Keratinocyte (primary cell): ENCODE measurements around the gene PROSER1. TPM values are rescaled to one million over a fixed set of nuclear protein-coding genes. Genes with fewer than 3 reads are reported as not detected.

Experiments
- DNase-seq: peaks from one replicate; pipeline ENCODE4 v3.0.0-alpha.2; 2011; ENCODE audit warnings: low read depth, missing footprints, low spot score
- FAIRE-seq: peaks from 2 replicates; lab custom pipeline; 2011; peaks lifted over from hg19 to GRCh38; lab: Jason Lieb, UNC
- H2AFZ ChIP-seq: 2 replicates; pipeline ENCODE4 v1.6.0; 2012; ENCODE audit warnings: low read length, control low read depth, inconsistent platforms; ENCODE audit not compliant: control insufficient read depth
- H3K27ac ChIP-seq: 2 replicates; pipeline ENCODE4 v1.5.1; 2011; ENCODE audit warnings: low read length; ENCODE audit not compliant: control insufficient read depth, insufficient read depth
- H3K27me3 ChIP-seq: 3 replicates; pipeline ENCODE4 v1.6.0; 2011; ENCODE audit warnings: low read length; ENCODE audit not compliant: control insufficient read depth, insufficient read depth; ENCODE audit errors: extremely low read depth
- H3K36me3 ChIP-seq, 2 experiments: 2 replicates in 1 of 2; 3 replicates in 1 of 2; pipeline ENCODE4 v1.5.1; 2011; ENCODE audit warnings: low read length in 2 of 2, mild to moderate bottlenecking in 1 of 2; ENCODE audit not compliant: control insufficient read depth in 2 of 2, insufficient read depth in 2 of 2; ENCODE audit errors: extremely low read depth in 1 of 2
- H3K4me1 ChIP-seq: 3 replicates; pipeline ENCODE4 v1.5.1; 2011; ENCODE audit warnings: low read length; ENCODE audit not compliant: control insufficient read depth, insufficient read depth; ENCODE audit errors: extremely low read depth
- H3K4me2 ChIP-seq: 3 replicates; pipeline ENCODE4 v1.6.0; 2011; ENCODE audit warnings: low read depth, low read length; ENCODE audit not compliant: control insufficient read depth, insufficient read depth; ENCODE audit errors: extremely low read depth
- H3K4me3 ChIP-seq, 3 experiments: fragments of 200-600 bp in 1 of 3; sonication (generic) in 1 of 3; 2 replicates in 2 of 3; 3 replicates in 1 of 3; pipeline ENCODE4 v1.5.1; 2011 to 2016; ENCODE audit warnings: low read length in 3 of 3, mild to moderate bottlenecking in 3 of 3, control low read depth in 2 of 3, inconsistent platforms in 1 of 3, low read depth in 1 of 3, mixed read lengths in 1 of 3, mixed run types in 1 of 3, moderate library complexity in 1 of 3; ENCODE audit not compliant: control insufficient read depth in 2 of 3, insufficient read depth in 2 of 3; ENCODE audit errors: extremely low read depth in 1 of 3
- H3K79me2 ChIP-seq: 2 replicates; pipeline ENCODE4 v1.6.0; 2012; ENCODE audit warnings: low read length; ENCODE audit not compliant: control insufficient read depth, insufficient read depth
- H3K9ac ChIP-seq: 3 replicates; pipeline ENCODE4 v1.6.0; 2011; ENCODE audit warnings: low read length; ENCODE audit not compliant: control insufficient read depth, insufficient read depth; ENCODE audit errors: extremely low read depth
- H3K9me1 ChIP-seq: 3 replicates; pipeline ENCODE4 v1.6.0; 2011; ENCODE audit warnings: low read length; ENCODE audit not compliant: control insufficient read depth, insufficient read depth; ENCODE audit errors: extremely low read depth
- H3K9me3 ChIP-seq: 2 replicates; pipeline ENCODE4 v1.5.1; 2012; ENCODE audit warnings: low read depth, low read length; ENCODE audit not compliant: control insufficient read depth
- H4K20me1 ChIP-seq: 3 replicates; pipeline ENCODE4 v1.6.0; 2011; ENCODE audit warnings: low read length; ENCODE audit not compliant: control insufficient read depth, insufficient read depth; ENCODE audit errors: extremely low read depth
- CTCF ChIP-seq, 3 experiments: IDR thresholded peaks in 1 of 3; conservative IDR thresholded peaks in 1 of 3; optimal IDR thresholded peaks in 1 of 3; 2 replicates in 2 of 3; 3 replicates in 1 of 3; pipeline versions ENCODE3 to v1.5.1; 2011; ENCODE audit warnings: low read length in 3 of 3, mild to moderate bottlenecking in 3 of 3, moderate library complexity in 2 of 3, control low read depth in 1 of 3, inconsistent platforms in 1 of 3; ENCODE audit not compliant: insufficient read depth in 2 of 3; ENCODE audit errors: extremely low read depth in 1 of 3
- EZH2 ChIP-seq: IDR thresholded peaks from one replicate; pipeline ENCODE4 v1.6.1; 2012; ENCODE audit warnings: inconsistent platforms, mild to moderate bottlenecking, low read length, moderate library complexity
- dilution Hi-C: fragments of 300-500 bp; cut with MboI; formaldehyde crosslinking; loops from one replicate; pipeline ENCODE4 v1.7.0; 2020; ENCODE audit warnings: low sequenced_read_pairs; ENCODE audit not compliant: extremely low pct_ligation_motif_present
- polyA plus RNA-seq, 5 experiments: library from polyadenylated mRNA; depleted of rRNA in 3 of 5; stranded (reverse) in 3 of 5; stranded (forward) in 1 of 5; unstranded in 1 of 5; fragments of >200 nt; gene quantifications; 1 replicate in 1 of 5; 2 replicates in 3 of 5; 3 replicates in 1 of 5; pipeline versions ENCODE4 v1.2.1 to v1.2.3, GENCODE V29; 2011 to 2012; ENCODE audit warnings: missing spikeins in 2 of 5, low read depth in 1 of 5, low replicate concordance in 1 of 5

Gene PROSER1
- polyA plus RNA-seq, 1 donor (not counting 4 experiments of a cell fraction or from before 2014, with no cell fraction given): 16.9 TPM

- Histone ChIP-seq H3K36me3 (no peaks in the 10 kb centered on the region), H3K4me1 (peaks cover 7% of the 10 kb centered on the region), H3K9me3 (no peaks in the 10 kb centered on the region), H2AFZ (no peak overlapping the region), H3K27me3 (no peaks in the 10 kb centered on the region), H3K4me3 (no peak overlapping the region), H4K20me1 (no peaks in the 10 kb centered on the region), H3K4me2 (no peak overlapping the region), H3K79me2 (no peaks in the 10 kb centered on the region), H3K9ac (no peak overlapping the region), H3K9me1 (no peaks in the 10 kb centered on the region), H3K27ac (no peak overlapping the region)
- DNase-seq: no peak
- peak; percentile 74 for FAIRE-seq
- TF ChIP-seq CTCF (optimal IDR thresholded peaks at IDR 0.05 in 1 of 3, IDR thresholded peaks at IDR 0.05 in 1 of 3, conservative IDR thresholded peaks at IDR 0.05 in 1 of 3; ENCODE audit: extremely low read depth in 1 of 3, insufficient read depth in 2 of 3, low read length in 3 of 3) (peak; percentile 44 to 45 (median 44)), EZH2 (no peak)
- dilution Hi-C loops: no loop called here
These were observed 9.7 kb upstream of the PROSER1 start for GRCh38 chr13:39047560-39047959.

- H2AFZ ChIP-seq: no peak overlapping the region
- FAIRE-seq (no peak), DNase-seq (no peak)
- H3K79me2 ChIP-seq: no peaks in the 10 kb centered on the region
- no peak overlapping the region for H3K27ac ChIP-seq
- H3K27me3 ChIP-seq: no peaks in the 10 kb centered on the region
- peaks cover 7% of the 10 kb centered on the region for H3K4me1 ChIP-seq
- dilution Hi-C loops: no loop called here
- no peaks in the 10 kb centered on the region for H3K9me3 ChIP-seq
- H4K20me1 ChIP-seq: no peaks in the 10 kb centered on the region
- no peak overlapping the region for H3K4me2 ChIP-seq
- no peak overlapping the region for H3K4me3 ChIP-seq
- no peaks in the 10 kb centered on the region for H3K9me1 ChIP-seq
- H3K36me3 ChIP-seq: no peaks in the 10 kb centered on the region
- no peak overlapping the region for H3K9ac ChIP-seq
- TF ChIP-seq EZH2 (no peak), CTCF (optimal IDR thresholded peaks at IDR 0.05 in 1 of 3, IDR thresholded peaks at IDR 0.05 in 1 of 3, conservative IDR thresholded peaks at IDR 0.05 in 1 of 3; ENCODE audit: extremely low read depth in 1 of 3, insufficient read depth in 2 of 3, low read length in 3 of 3) (no peak)
These were observed 6.6 kb upstream of the PROSER1 start for GRCh38 chr13:39044536-39044935.
